ENCODE measurements around the gene ST3GAL2.
A peak's percentile ranks its signal among the peaks of the same experiment; 100 is the strongest.
"Not testable (repeated sequence)": the region's sequence is repeated elsewhere in the genome, so short reads cannot be mapped to it uniquely, and the experiment has no call there.

ST3GAL2 gene

GRCh38 chr16:70467113-70467512 lies 28.2 kb upstream of the ST3GAL2 start:
- no peak for DNase-seq

DNA sequence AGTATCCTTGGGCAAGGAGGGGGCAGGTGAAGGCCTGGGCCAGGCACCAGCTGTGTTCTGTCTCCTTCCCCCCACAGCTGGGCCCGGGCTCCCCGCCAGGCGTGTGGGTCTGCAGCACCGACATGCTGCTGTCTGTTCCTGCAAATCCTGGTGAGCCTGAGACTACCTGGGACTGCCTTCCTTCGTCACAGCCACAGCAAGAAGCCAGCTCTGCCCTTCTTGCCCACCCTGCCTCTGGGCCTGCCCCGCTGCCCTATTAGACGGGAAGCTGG lies 27.8 kb upstream of the ST3GAL2 start:
- DNase-seq = no peak

DNA sequence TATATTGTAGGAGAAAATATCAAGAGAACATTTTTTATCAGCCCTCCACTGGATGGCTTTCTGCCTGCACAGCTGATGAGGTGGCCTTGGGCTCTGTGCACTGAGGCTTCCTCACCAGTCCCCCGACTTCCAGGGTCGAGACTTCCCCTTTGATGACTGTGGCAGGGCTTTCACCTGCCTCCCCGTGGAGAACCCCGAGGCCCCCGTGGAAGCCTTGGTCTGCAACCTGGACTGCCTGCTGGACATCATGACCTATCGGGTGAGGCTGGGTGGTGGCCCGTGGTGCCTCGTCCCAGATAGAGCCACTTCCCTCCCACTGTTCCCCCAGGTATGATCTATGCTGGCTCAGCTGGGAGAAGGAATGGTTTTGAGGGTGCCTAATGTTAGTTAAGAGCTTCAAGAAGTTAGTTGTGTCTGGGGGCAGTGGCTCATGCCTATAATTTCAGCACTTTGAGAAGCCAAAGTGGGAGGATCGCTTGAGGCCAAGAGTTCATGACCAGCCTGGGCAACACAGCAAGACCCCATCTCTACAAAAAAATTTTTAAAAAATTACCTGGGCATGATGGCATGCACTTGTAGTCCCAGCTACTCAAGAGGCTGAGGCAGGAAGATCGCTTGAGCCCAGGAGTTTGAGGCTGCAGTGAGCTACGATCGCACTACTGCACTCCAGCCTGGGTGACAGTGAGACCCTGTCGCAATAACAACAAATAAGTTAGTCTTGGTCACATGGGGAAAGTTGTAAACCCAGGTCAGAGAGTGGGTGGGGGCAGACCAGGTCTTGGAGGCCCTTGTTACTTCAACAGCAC lies 27.3 kb upstream of the ST3GAL2 start:
- DNase-seq = no peak

DNA sequence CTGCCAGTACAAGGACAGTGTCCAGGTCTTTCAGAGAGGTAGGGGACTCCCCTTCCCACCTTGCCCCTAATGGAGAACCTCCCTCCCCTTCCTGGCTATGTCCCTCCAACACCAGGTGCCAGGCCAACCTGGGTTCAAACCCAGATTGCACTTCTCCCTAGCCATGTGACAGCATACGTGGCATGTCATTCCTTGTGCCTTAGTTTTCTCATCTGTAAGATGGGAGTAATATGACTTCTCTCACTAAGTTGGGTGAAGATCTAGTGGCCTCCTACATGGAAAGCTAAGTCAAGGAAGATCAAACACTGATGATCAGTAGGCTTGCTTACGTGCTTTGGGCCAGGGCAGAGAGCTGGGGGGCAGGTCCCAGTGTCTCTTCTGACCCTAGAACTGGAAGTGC lies 24.3 kb upstream of the ST3GAL2 start:
- DNase-seq = no peak

DNA sequence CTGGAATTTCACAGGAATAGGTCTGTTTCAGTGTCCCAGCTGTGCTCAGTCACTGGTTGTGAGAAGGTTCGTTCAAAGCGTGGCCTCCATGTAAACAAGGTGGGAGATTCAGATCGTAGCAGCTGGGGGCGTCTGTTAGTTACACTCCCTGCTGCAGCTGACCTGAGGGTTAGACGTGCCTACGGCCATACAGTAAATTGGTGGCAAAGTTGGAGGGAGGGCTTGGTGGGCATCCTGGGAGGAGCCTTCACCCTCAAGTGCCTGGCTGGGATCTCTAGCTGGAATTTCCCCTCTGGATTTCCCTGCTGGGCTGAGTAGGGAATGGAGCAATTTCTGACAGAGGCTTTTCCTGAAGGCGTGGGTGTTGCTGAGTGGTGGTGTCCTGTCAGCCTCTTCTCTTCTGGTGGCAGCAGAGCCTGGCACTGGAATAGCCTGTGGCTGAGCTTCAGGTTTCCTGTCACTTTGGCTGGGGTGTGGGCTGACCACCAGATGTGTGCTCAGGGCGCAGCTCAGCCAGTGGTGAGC lies 21.9 kb upstream of the ST3GAL2 start:
- no peak for DNase-seq

GRCh38 chr16:70457446-70458166 lies 18.7 kb upstream of the ST3GAL2 start:
- no peak for DNase-seq

GRCh38 chr16:70455910-70456309 lies 17.0 kb upstream of the ST3GAL2 start:
- DNase-seq = no peak

- peak; percentile 57 for DNase-seq
Measured at GRCh38 chr16:70454222-70455034, 15.5 kb upstream of the ST3GAL2 start, which contains the start of gene FCSK. FCSK (plus strand) TSS chr16:70454595; CDS start chr16:70463191, 8,596 bp downstream.

GRCh38 chr16:70453892-70454221 lies 15.0 kb upstream of the ST3GAL2 start:
- DNase-seq = peak; percentile 36

DNA sequence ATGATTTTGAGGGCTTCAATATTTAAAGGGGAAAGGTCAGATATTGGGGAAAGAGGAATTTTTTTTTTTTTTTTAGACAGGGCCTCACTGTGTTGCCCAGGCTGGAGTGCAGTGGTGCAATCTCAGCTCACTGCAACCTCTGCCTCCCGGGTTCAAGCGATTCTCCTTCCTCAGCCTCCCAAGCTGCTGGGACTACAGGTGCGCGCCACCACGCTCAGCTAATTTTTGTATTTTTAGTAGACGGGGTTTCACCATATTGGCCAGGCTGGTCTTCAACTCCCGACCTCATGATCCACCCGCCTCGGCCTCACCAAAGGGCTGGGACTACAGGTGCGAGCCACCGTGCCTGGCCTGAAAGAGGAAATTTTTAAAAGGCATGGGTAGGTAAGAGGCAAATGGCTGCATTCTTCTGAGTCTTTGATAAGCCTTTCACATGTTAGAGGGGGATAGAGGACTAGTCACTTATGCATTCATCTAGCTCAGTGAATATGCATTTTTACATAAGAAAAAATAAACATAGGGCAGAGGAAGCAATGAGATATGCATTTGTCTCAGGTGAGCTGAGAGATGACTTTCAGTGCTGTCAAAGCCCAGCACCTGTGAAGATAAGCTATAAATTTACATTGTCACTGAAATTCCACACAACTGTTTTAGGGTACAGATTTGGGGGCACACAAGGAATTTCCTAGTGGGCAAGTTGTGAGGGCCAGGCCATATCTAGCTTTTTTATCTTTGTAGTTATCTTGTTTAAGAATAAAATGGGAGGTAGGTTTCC lies 14.4 kb upstream of the ST3GAL2 start:
- DNase-seq = no peak

DNA sequence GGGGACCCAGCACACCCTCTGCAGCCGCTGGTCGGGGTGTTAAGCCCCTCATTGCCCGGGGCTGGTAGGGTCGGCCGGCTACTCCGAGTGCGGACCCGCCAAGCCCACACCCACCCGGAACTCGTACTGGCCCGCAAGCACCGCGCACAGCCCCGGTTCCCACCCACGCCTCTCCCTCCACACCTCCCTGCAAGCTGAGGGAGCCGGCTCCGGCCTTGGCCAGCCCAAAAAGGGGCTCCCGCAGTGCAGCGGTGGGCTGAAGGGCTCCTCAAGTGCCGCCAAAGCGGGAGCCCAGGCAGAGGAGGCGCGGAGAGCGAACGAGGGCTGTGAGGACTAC lies 12.1 kb upstream of the ST3GAL2 start:
- DNase-seq = not testable (repeated sequence)

DNA sequence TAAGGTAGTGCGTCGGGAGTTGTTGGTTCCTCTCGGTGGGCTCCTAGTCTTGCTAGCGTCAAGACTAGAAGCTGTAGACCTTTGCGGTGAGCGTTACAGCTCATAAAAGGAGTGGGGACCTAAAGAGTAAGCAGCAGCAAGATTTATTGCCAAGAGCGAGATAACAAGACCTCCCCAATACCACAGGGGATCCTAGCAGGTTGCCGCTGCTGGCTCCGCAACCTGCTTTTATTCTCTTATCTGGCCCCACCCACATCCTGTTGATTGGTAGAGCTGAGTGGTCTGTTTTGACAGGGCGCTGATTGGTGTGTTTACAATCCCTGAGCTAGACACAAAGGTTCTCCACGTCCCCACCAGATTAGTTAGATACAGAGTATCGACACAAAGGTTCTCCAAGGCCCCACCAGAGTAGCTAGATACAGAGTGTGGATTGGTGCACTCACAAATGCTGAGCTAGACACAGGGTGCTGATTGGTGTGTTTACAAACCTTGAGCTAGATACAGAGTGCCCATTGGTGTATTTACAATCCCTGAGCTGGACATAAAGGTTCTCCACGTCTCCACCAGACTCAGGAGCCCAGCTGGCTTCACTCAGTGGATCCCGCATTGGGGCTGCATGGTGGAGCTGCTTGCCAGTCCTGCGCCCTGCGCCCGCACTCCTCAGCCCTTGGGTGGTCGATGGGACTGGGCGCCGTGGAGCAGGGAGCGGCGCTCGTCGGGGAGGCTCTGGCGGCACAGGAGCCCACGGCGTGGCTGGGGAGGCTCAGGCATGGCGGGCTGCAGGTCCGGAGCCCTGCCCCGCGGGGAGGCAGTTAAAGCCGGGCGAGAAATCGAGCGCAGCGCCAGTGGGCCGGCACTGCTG lies 11.5 kb upstream of the ST3GAL2 start:
- DNase-seq = not testable (repeated sequence)

- DNase-seq = no peak
Measured at GRCh38 chr16:70448075-70448474, 9.2 kb upstream of the ST3GAL2 start.

- no peak for DNase-seq
Measured at GRCh38 chr16:70444249-70445063, 5.6 kb upstream of the ST3GAL2 start.

DNA sequence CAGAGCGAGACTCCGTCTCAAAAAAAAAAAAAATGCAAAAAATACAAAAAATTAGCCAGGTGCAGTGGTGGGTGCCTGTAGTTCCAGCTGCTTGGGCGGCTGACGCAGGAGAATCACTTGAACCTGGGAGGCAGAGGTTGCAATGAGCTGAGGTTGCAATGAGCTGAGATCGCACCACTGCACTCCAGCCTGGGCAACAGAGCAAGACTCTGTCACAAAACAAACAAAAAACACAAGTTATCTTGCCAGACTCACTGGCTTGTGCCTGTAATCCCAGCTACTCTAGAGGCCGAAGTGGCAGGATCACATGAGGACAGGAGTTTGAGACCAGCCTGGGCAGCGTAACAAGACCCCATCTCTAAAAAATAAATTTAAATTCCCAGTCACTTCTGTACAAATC lies 3.4 kb upstream of the ST3GAL2 start:
- DNase-seq = no peak

GRCh38 chr16:70441406-70441990 lies 2.6 kb upstream of the ST3GAL2 start:
- no peak for DNase-seq

GRCh38 chr16:70440009-70440692 lies 1.3 kb upstream of the ST3GAL2 start:
- DNase-seq = no peak

GRCh38 chr16:70438585-70438968 lies 323 bp downstream of the ST3GAL2 start:
- DNase-seq = no peak

DNA sequence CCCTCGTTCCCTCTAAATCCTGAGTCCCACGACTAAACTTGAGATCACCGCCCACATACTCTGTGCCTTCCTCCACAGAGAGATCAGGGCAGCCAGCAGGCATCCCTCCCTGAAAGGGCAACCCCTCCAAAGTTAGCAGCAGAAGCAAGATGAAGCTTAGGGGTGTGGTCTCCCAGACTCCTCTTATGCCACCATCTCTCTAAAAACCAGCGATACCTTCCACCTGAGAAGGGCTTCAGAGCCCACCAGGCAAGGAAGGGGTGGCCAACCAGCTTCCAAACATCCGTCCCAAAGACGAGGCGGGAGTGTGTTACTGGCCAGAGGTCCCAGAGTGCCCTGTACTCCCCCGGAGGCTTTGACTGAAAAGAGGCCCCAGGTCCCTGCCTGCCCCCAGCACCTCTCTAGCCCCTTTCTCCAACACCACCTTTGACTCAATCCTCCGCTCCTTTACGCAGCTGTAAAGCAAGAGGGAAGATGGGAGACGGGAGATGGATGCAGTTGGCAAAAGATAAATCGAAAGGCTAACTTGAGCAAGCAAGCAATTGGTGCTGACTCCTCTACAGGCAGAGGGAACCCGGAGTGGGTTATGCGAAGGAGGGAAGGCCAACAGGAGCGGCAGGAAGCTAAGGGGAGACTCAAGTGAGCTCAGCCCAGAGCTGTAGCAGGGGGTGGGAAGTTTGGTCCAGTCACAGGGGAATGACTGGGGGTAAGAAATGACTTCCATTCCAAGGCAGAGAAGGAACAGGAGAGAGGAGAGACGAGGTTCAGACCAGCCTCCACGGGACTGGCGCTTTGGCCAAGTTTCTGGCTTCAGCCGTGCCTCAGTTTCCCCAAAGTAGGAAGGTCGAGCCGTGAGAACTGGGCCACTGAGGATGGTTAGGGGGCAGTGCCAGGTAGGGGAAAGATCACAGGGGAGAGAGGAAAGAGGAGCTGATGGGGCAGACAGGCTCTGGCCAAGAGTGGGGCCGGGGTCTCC lies 1.0 kb downstream of the ST3GAL2 start:
- DNase-seq = no peak
